Skeletal muscle tissue (tissue), 4 donors: ENCODE measurements around the gene CTCFL. TPM values are rescaled to one million over a fixed set of nuclear protein-coding genes. Genes with fewer than 3 reads are reported as not detected.

Source experiments
- H3K27ac ChIP-seq: one replicate; pipeline ENCODE4 v1.7.0; 2013; ENCODE audit warnings: mild to moderate bottlenecking, low read depth, low read length, inconsistent platforms
- H3K27me3 ChIP-seq, 3 donors: one replicate each; pipeline ENCODE4 v1.7.0; 2013; ENCODE audit warnings: low read length in 3 of 3; ENCODE audit not compliant: control insufficient read depth in 3 of 3, insufficient read depth in 3 of 3
- H3K36me3 ChIP-seq, 3 donors: one replicate each; pipeline ENCODE4 v1.7.0; 2013; ENCODE audit warnings: low read length in 3 of 3; ENCODE audit not compliant: control insufficient read depth in 3 of 3, insufficient read depth in 3 of 3
- H3K4me1 ChIP-seq, 3 donors: one replicate each; pipeline ENCODE4 v1.7.0; 2013; ENCODE audit warnings: low read length in 3 of 3, mild to moderate bottlenecking in 3 of 3; ENCODE audit not compliant: control insufficient read depth in 3 of 3, insufficient read depth in 3 of 3
- H3K4me3 ChIP-seq, 3 donors: one replicate each; pipeline ENCODE4 v1.7.0; 2013; ENCODE audit warnings: low read length in 3 of 3
- H3K9ac ChIP-seq, 3 donors: one replicate each; pipeline ENCODE4 v1.7.0; 2013; ENCODE audit warnings: low read length in 3 of 3, mild to moderate bottlenecking in 3 of 3, moderate library complexity in 2 of 3, low read depth in 1 of 3
- H3K9me3 ChIP-seq, 3 donors: one replicate each; pipeline ENCODE4 v1.7.0; 2013; ENCODE audit warnings: low read length in 3 of 3; ENCODE audit not compliant: control insufficient read depth in 3 of 3
- total RNA-seq: library from RNA; depleted of rRNA; stranded (reverse); fragments of >200 nt; gene quantifications from one replicate; pipeline ENCODE4 v1.2.3, GENCODE V29; 2014
- donor health status: Osteomylitis.

The CTCFL gene
- total RNA-seq, 1 donor from 2014 or later: not detected

GRCh38 chr20:57450419-57450818 is 74.5 kb downstream of the CTCFL start:
- Histone ChIP-seq H3K9me3 (no peaks in the 10 kb centered on the region), H3K27me3 (no peaks in the 10 kb centered on the region), H3K27ac (peak overlapping the region; percentile 51), H3K4me3 (peak overlapping the region in 1 of 3 donors; percentile 5), H3K36me3 (no peaks in the 10 kb centered on the region), H3K9ac (peak overlapping the region in 1 of 3 donors; percentile 45), H3K4me1 (peaks cover 45 to 67% (median 60%) of the 10 kb centered on the region in 3 donors)

- no peaks in the 10 kb centered on the region for H3K36me3 ChIP-seq
- peak overlapping the region in 2 of 3 donors; percentile 14 to 66 for H3K9ac ChIP-seq
- peaks cover 45 to 75% (median 67%) of the 10 kb centered on the region in 3 donors for H3K4me1 ChIP-seq
- no peaks in the 10 kb centered on the region for H3K9me3 ChIP-seq
- H3K27me3 ChIP-seq: no peaks in the 10 kb centered on the region
- peak overlapping the region in 2 of 3 donors; percentile 17 to 32 for H3K4me3 ChIP-seq
- H3K27ac ChIP-seq: peak overlapping the region; percentile 51
Measured at GRCh38 chr20:57449398-57450354, 75.3 kb downstream of the CTCFL start.

GRCh38 chr20:57448764-57449354 is 76.1 kb downstream of the CTCFL start:
- Histone ChIP-seq H3K27ac (no peak overlapping the region), H3K4me1 (peaks cover 45 to 77% (median 72%) of the 10 kb centered on the region in 3 donors), H3K9me3 (no peaks in the 10 kb centered on the region), H3K27me3 (no peaks in the 10 kb centered on the region), H3K9ac (peak overlapping the region in 1 of 3 donors; percentile 66), H3K36me3 (no peaks in the 10 kb centered on the region), H3K4me3 (no peak overlapping the region)

Other genes with a start within 250 kb of the CTCFL start
- gene SPO11, start 195.3 kb downstream of the CTCFL start, total RNA-seq: not detected
- gene RAE1, start 173.9 kb downstream of the CTCFL start, total RNA-seq: 18.3 TPM
- 60.0 TPM for gene RBM38, start 133.7 kb downstream of the CTCFL start, total RNA-seq
- 8.4 TPM for gene PCK1, start 36.0 kb upstream of the CTCFL start, total RNA-seq
- gene ZBP1, start 95.3 kb upstream of the CTCFL start, total RNA-seq: under 0.01 TPM
- gene PMEPA1, start 184.9 kb upstream of the CTCFL start, total RNA-seq: 5.2 TPM